ENCODE data around the gene GMEB1.
"Not testable (repeated sequence)": the region's sequence is repeated elsewhere in the genome, so short reads cannot be mapped to it uniquely, and the experiment has no call there.

DNA sequence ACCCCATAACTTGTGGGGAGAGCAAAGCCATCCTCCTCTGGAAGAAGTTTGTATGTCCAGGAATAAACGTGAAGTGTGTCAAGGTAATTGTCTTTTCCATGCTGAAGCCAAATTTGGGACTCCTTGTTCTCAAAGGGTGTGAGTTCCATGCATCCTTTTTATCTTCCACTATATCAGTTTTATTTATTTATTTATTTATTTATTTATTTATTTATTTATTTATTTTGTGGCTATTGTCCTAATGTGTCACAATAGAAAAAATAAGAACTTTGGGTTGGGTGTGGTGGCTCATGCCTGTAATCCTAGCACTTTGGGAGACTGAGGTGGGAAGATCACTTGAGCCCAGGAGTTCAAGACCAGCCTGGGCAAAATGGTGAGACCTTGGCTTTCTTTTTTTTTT, 23.0 kb downstream of the GMEB1 start:
- TF ChIP-seq, protein P1, sequence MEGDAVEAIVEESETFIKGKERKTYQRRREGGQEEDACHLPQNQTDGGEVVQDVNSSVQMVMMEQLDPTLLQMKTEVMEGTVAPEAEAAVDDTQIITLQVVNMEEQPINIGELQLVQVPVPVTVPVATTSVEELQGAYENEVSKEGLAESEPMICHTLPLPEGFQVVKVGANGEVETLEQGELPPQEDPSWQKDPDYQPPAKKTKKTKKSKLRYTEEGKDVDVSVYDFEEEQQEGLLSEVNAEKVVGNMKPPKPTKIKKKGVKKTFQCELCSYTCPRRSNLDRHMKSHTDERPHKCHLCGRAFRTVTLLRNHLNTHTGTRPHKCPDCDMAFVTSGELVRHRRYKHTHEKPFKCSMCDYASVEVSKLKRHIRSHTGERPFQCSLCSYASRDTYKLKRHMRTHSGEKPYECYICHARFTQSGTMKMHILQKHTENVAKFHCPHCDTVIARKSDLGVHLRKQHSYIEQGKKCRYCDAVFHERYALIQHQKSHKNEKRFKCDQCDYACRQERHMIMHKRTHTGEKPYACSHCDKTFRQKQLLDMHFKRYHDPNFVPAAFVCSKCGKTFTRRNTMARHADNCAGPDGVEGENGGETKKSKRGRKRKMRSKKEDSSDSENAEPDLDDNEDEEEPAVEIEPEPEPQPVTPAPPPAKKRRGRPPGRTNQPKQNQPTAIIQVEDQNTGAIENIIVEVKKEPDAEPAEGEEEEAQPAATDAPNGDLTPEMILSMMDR (IDR thresholded peaks at IDR 0.05) = not testable (repeated sequence)
- TF ChIP-seq POLR2A (IDR thresholded peaks at IDR 0.05) = not testable (repeated sequence)

All from uterus (tissue), 2 donors.